ENCODE measurements around the gene MED27. TPM values are rescaled to one million over a fixed set of nuclear protein-coding genes. Genes with fewer than 3 reads are reported as not detected.
A peak's percentile ranks its signal among the peaks of the same experiment; 100 is the strongest.

The MED27 gene
- total RNA-seq, 1 donor from 2014 or later: 10.5 TPM

GRCh38 chr9:132124800-132125199 lies 45.1 kb upstream of the MED27 start:
- FAIRE-seq: no peak
- DNase-seq (ENCODE audit: low read depth): no peak
- no peak for TF ChIP-seq CTCF (IDR thresholded peaks at IDR 0.05; ENCODE audit: insufficient read depth, low read length, severe bottlenecking)
- Histone ChIP-seq H3K27me3 (ENCODE audit: control insufficient read depth, insufficient read depth, low read length) (peaks cover 5% of the 10 kb centered on the region), H3K4me3 (ENCODE audit: low read depth, low read length) (no peak overlapping the region), H3K36me3 (ENCODE audit: control insufficient read depth, insufficient read depth, low read length) (no peaks in the 10 kb centered on the region)

GRCh38 chr9:132121021-132121420 lies 41.4 kb upstream of the MED27 start:
- peaks cover 6% of the 10 kb centered on the region for H3K27me3 ChIP-seq (ENCODE audit: control insufficient read depth, insufficient read depth, low read length)
- DNase-seq (ENCODE audit: low read depth): no peak
- no peak for FAIRE-seq

GRCh38 chr9:132117694-132118093 lies 38.0 kb upstream of the MED27 start:
- H3K27me3 ChIP-seq (ENCODE audit: control insufficient read depth, insufficient read depth, low read length): peaks cover 5% of the 10 kb centered on the region
- FAIRE-seq (no peak), DNase-seq (ENCODE audit: low read depth) (no peak)
- TF ChIP-seq CTCF (IDR thresholded peaks at IDR 0.05; ENCODE audit: insufficient read depth, low read length, severe bottlenecking): no peak
- H3K36me3 ChIP-seq (ENCODE audit: control insufficient read depth, insufficient read depth, low read length): no peaks in the 10 kb centered on the region
- no peak overlapping the region for H3K4me3 ChIP-seq (ENCODE audit: low read depth, low read length)

More at GRCh38 chr9:132121021-132121420, 41.4 kb upstream of the MED27 start:
- no peaks in the 10 kb centered on the region for H3K36me3 ChIP-seq (ENCODE audit: control insufficient read depth, insufficient read depth, low read length)
- TF ChIP-seq CTCF (IDR thresholded peaks at IDR 0.05; ENCODE audit: insufficient read depth, low read length, severe bottlenecking): no peak
- H3K4me3 ChIP-seq (ENCODE audit: low read depth, low read length): no peak overlapping the region

- FAIRE-seq (no peak), DNase-seq (ENCODE audit: low read depth) (peak; percentile 25)
- no peak for TF ChIP-seq CTCF (IDR thresholded peaks at IDR 0.05; ENCODE audit: insufficient read depth, low read length, severe bottlenecking)
- no peaks in the 10 kb centered on the region for H3K36me3 ChIP-seq (ENCODE audit: control insufficient read depth, insufficient read depth, low read length)
- peaks cover 5% of the 10 kb centered on the region for H3K27me3 ChIP-seq (ENCODE audit: control insufficient read depth, insufficient read depth, low read length)
- no peak overlapping the region for H3K4me3 ChIP-seq (ENCODE audit: low read depth, low read length)
Measured at GRCh38 chr9:132116583-132116982, 36.9 kb upstream of the MED27 start.

GRCh38 chr9:132114102-132114707 lies 34.5 kb upstream of the MED27 start:
- no peaks in the 10 kb centered on the region for H3K36me3 ChIP-seq (ENCODE audit: control insufficient read depth, insufficient read depth, low read length)
- peak; percentile 29 for DNase-seq (ENCODE audit: low read depth)
- FAIRE-seq: no peak
- peaks cover 5% of the 10 kb centered on the region for H3K27me3 ChIP-seq (ENCODE audit: control insufficient read depth, insufficient read depth, low read length)
- no peak for TF ChIP-seq CTCF (IDR thresholded peaks at IDR 0.05; ENCODE audit: insufficient read depth, low read length, severe bottlenecking)
- H3K4me3 ChIP-seq (ENCODE audit: low read depth, low read length): no peak overlapping the region

GRCh38 chr9:132109291-132109690 lies 29.6 kb upstream of the MED27 start:
- no peaks in the 10 kb centered on the region for H3K36me3 ChIP-seq (ENCODE audit: control insufficient read depth, insufficient read depth, low read length)
- H3K27me3 ChIP-seq (ENCODE audit: control insufficient read depth, insufficient read depth, low read length): no peaks in the 10 kb centered on the region
- FAIRE-seq (no peak), DNase-seq (ENCODE audit: low read depth) (no peak)
- H3K4me3 ChIP-seq (ENCODE audit: low read depth, low read length): no peak overlapping the region
- TF ChIP-seq CTCF (IDR thresholded peaks at IDR 0.05; ENCODE audit: insufficient read depth, low read length, severe bottlenecking): no peak
